Activated CD8-positive, alpha-beta memory T cell treated with anti-CD3 and anti-CD28 coated beads for 24 hours (primary cell): ENCODE results near the gene TRIM14.

Experiments
- DNase-seq: peaks from one replicate; pipeline ENCODE4 v3.0.0-alpha.2; 2020

TRIM14 gene

GRCh38 chr9:98118640-98119601 lies at the start of gene TRIM14:
Gene TRIM14 (minus strand): TSS chr9:98119222. CDS start chr9:98119188, 34 bp downstream.
- DNase-seq, result peak; percentile 87

- no peak for DNase-seq
Observed at GRCh38 chr9:98168153-98168780, 49.2 kb upstream of the TRIM14 start.

GRCh38 chr9:98164912-98165311 lies 45.9 kb upstream of the TRIM14 start:
- DNase-seq, result no peak

GRCh38 chr9:98162613-98163012 lies 43.6 kb upstream of the TRIM14 start:
- DNase-seq, result no peak

- DNase-seq, result no peak
Observed at GRCh38 chr9:98161851-98162250, 42.8 kb upstream of the TRIM14 start.

- DNase-seq, result no peak
Observed at GRCh38 chr9:98159790-98160189, 40.8 kb upstream of the TRIM14 start.

- no peak for DNase-seq
Observed at GRCh38 chr9:98159301-98159700, 40.3 kb upstream of the TRIM14 start.

- no peak for DNase-seq
Observed at GRCh38 chr9:98158071-98158831, 39.2 kb upstream of the TRIM14 start.

- no peak for DNase-seq
Observed at GRCh38 chr9:98157372-98157771, 38.4 kb upstream of the TRIM14 start.

- no peak for DNase-seq
Observed at GRCh38 chr9:98154678-98155077, 35.7 kb upstream of the TRIM14 start.

- no peak for DNase-seq
Observed at GRCh38 chr9:98152526-98152925, 33.5 kb upstream of the TRIM14 start.

GRCh38 chr9:98150721-98151120 lies 31.7 kb upstream of the TRIM14 start:
- DNase-seq, result no peak

GRCh38 chr9:98150164-98150563 lies 31.1 kb upstream of the TRIM14 start:
- no peak for DNase-seq

- DNase-seq, result no peak
Observed at GRCh38 chr9:98149422-98149821, 30.4 kb upstream of the TRIM14 start.

GRCh38 chr9:98148486-98148885 lies 29.5 kb upstream of the TRIM14 start:
- DNase-seq, result no peak

GRCh38 chr9:98147582-98147981 lies 28.6 kb upstream of the TRIM14 start:
- no peak for DNase-seq

GRCh38 chr9:98146101-98146991 lies 27.3 kb upstream of the TRIM14 start:
- DNase-seq, result no peak

- no peak for DNase-seq
Observed at GRCh38 chr9:98144631-98145030, 25.6 kb upstream of the TRIM14 start.

- DNase-seq, result no peak
Observed at GRCh38 chr9:98144076-98144475, 25.1 kb upstream of the TRIM14 start.

- DNase-seq, result no peak
Observed at GRCh38 chr9:98142925-98143481, 24.0 kb upstream of the TRIM14 start.

- DNase-seq, result no peak
Observed at GRCh38 chr9:98142182-98142907, 23.3 kb upstream of the TRIM14 start.
